HG03139 (cell line): ENCODE data around the gene CCBE1.

Experiments
- ATAC-seq: cut with Tn5 transposase; IDR thresholded peaks from one replicate; pipeline ENCODE4 v1.9.1; 2021; ENCODE audit not compliant: unreplicated experiment

The CCBE1 gene

DNA sequence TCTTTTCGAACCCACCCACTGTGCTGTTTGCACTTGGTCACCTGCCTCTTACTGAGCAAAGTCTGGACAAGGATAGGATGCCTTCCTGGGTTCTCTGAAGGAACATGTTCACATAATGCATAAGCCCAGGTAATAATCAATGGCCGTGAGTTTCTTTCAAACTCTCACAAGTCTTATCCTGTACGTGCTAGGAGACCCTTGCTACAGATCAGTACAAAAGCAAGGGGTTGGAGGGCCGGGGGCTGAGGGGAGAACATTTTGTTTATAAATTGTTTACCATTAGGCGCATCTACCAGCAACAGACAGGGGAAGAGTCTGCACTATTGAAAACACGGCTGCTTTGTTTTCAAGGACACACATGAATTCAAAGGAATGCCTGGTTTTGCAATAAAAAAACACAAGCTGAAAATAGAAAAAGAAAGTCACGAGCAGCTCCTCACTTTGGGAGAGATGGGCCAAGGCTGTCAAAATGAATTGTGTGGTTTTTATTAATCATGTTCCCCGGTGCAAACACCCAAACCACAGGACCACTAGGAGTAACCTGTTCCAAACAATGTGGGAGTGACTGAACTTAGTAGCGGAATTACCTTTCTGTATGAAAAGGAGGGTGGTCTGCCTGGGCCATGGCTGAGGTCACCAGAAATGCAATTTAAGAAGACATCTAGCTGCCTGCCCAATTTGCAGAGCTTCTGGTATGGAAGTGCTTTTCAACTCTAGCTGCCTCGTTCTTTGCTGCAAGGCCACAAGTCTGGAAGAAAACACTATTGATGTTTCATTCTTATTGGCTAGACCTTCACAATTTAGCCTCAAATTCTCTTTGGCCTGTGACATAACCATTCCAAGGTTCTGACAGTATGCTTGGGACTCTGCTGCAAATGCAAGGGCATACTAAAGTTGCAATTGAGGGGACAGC is 73.5 kb downstream of the CCBE1 start:
- no peak for ATAC-seq

DNA sequence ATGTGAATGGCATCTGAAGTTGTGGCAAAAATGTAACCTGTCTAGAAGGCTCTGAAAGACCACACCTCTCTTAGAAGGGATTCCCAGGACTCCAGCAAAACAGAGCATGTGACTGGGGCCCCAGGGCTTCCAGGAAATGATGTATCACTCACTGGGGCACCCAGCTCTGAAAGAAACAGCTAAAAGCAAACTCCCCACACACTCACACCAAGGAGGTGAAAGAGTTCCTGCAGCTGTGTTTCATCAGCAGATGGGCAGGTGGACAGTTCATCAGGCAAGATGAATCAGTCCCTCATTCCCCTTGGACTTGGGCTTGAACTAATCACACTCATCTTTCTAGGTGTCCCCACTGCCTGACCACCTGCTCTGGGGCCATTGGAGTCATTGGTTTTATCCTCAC is 76.2 kb downstream of the CCBE1 start:
- ATAC-seq = no peak

DNA sequence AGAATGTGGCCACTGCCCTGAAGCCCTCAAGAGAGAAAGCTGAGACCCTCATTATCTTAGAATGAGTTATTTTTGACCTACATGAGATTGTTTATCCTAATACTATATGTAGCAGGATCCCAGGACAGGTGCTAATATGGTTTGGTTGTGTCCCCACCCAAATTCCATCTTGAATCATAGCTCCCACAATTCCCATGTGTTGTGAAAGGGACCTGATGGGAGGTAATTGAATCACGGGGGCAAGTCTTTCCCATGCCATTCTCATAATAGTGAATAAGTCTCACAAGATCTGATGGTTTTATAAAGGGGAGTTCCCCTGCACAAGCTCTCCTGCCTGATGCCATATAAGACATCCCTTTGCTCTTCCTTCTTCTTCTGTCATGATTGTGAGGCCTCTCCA is 76.8 kb downstream of the CCBE1 start:
- ATAC-seq = no peak

DNA sequence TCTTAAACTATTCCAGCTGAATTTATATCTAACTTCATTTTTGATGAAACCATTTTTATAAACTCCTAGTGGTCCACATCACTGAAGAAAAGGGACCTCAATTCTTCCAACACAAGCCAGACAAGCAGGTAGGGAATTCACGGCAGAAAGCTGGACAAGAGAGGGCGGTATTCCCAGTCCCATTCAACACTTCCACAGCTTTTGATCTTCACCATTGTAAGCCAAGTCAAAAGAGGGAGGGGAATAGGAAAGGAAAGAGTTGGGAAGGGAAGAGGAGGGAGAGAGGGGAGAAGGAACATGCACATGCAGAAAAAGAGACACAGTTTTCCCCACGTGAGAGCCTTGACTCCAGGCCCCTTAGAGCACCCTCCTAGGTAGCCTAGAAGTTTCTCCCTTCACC is 77.4 kb downstream of the CCBE1 start:
- ATAC-seq = no peak

DNA sequence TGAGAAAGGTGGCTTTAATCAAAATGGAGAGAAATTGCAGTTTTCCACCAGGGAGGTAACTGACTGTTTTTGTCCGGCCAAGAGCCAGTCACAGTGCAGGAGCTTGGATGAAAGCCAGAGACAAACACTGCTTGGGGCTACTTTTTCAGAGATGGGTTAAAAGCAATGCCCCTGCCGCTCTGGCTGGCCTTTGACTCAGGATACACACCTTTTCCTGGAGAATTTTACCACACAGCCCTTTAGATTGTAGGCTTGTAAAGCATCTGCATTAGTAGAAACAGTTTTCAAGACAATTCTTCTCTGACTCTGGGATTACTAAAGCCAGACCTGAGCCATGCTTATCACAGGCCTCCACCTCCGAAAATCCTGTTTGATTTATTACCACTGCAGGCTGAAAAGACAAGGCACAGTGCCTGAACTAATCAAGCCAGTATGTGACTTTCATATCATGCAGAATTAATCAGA is 79.7 kb downstream of the CCBE1 start:
- ATAC-seq = no peak

DNA sequence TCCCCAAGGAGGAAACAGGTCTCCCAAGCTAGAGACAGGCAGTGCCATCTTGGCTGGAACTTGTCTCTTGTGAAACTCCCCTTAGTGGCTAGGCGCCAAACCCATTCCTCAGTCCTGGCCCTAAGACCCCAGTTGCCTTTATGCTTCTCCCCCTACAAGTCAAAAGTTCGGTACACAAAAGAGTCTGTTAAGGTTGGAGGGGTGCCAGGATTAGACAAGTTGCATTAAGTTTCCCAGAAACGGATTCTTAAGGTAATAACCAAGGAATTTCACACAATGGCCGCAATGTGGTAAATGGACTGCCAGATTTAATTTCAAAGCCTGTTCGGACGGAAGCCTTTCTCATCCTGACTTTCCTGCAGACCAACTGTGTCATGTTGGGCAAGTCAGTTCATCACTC is 80.7 kb downstream of the CCBE1 start:
- no peak for ATAC-seq

DNA sequence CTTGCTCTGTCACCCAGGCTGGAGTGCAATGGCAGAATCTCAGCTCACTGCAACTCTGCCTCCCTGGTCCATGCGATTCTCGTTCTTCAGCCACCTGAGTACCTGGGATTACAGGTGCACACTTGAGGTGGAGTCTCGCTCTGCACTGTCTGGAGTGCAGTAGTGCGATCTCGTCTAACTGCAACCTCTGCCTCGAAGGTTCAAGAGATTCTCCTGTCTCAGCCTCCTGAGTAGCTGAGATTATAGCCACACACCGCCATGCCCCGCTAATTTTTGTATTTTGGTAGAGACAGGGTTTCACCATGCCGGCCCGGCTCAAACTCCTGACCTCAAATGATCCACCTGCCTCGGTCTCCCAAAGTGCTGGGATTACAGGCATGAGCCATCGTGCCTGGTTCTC is 83.3 kb downstream of the CCBE1 start:
- no peak for ATAC-seq

DNA sequence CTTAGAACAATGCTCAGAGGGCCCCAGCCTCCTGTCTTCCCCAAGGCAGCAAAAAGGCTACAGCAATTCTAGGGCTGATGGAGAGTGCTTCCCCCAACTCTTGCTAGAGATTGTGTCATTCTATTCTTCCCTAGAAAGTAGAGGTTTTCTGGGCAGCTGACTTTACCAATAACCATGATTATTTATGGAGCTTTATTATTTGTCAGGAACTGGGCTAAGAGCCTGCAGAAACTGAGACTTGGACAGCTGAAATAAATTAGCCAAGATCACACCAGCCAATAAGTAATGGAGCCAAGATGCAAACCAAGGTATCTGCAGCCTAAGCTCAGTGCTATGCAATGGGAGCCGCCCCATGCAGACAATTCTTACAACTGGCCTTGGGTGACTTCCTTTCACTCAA is 84.8 kb downstream of the CCBE1 start:
- ATAC-seq = no peak

DNA sequence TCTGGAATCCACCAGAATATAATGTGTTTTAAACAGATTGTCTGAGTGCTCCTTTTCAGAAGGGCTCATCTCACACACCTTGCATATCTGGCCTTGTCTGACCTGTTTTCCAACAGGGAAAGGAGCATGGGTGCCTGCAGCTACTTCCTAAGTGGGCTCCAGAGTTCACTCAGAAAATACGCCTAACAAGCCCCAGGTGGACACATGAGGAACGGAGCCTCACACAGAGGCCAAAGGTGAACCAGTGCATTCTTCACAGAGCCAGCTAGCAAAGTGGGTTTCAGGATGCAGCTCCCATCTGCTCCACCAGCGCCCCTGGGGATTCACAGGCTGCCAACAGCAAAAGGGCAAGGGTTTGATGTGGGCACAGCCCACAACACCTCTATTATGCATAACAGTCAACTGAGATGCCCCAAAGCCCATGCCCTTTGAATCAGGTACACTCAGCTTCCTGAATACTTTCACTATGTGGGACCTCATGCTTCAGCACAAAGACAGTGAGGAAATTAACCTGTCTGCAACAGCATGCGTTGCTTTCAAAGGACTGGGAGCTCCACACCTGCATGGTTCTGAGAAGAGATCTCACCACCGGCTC is 86.6 kb downstream of the CCBE1 start:
- no peak for ATAC-seq

DNA sequence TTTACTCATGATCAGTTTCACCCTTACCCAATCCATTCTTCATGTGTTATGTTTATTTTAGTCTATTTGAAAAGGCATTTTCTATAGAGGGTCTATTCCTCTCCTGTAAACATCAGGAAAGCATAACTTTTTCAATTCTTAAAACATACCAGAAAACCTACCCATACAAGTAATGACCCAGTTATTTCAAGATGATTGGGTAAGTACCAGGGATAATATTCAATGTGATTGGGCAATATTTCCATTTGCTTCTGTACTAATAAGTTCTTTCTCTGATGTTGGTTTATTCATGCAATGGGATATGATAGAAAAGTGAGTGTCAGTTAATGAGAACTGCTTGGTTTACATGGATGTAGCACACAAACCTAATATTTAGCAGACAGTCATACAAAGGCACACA is 87.6 kb downstream of the CCBE1 start:
- ATAC-seq = no peak

DNA sequence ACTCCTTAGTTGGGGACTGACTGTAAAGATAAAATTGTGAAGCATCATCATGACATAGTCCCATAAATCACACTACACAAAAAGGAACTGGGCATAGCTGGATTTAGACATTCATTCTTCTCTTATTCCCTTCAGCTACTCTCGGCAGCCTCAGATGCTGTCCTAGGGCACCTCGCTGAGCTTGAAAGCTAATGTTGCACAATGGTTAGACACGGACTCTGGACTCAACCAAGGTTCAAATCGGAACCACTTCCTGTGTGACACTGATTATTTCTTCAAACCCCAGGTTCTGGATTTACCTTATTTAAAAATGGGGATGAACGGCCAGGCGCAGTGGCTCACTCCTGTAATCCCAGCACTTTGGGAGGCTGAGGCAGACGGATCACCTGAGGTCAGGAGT is 89.8 kb downstream of the CCBE1 start:
- ATAC-seq = no peak

DNA sequence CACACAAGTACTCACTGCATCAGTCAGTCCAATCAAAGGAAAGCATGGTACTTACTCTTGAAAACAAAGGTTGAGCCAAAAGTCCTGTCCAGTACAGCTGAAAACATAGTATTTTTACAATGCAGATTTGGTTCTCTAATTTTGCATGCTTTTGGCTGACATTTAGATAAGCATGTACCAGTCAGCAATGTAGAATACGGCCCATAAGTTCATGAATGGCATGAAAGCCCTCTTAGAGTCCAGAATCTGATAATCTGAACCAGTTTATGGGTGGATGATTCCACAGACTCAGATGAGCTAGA is 90.2 kb downstream of the CCBE1 start:
- ATAC-seq = no peak

DNA sequence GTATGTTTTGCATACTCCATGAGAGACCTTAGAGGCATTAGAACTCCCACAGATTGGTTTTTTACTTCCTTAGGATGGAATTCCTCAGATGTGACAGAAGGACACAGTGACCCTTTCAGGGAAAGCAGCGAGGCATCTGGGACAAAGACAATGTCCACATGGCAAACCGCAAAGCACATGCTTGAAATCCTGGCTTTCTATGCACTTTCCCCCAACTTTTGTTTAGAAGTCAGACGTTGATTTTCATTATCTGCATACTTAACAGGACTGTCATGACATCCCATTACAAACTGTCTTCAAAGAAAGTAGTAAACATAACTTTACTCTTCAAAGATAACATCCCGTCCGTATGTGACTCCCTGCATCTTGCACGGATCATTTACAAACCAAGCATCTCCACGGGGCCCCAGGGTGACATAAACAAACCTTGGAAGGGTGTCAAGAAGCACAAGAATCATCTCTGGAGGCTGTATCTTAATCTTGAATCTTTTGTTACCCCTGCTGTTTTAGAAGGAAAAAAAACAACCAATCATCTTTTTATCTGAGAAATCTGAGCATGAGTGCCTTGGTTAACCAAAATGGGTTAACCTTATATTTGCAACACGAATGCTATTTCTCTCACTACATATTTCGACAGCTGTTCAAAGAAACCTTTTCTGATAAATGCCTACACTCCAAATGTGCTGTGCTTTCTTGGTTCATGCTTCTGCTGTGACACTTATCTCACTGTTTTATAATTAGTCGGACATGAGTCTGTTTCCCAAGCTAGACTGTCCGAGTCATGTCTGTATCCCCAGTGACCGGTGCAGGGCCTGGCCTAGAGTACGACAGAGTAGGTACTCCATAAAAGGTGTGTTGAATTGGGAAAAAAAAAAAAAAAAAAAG is 90.8 kb downstream of the CCBE1 start:
- no peak for ATAC-seq

DNA sequence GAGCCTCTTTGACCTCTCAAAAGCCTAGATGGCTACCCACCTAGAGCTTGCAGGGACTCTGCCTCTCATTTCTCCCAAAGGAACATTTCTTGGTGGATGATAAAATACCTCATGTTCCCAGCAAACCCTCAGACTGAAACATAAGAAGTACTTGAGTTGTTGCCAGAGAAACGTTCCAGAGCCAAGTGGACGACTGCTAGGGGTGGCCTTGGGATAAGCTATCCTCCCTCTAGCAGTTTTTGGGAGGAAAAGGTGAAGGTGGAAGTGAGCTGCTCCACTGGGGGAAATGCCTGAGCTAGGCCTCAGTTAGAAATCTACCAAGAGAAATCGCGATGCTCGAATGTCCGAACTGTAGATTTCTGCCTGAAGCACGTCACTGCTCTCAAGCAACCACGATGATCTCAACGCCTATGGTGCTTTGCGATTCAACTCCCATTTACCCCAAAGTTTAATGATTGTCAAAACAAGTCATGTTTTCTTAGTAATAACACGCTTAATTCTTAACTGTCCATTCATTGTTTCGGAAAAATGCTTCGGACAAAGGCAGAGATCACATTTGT is 91.5 kb downstream of the CCBE1 start:
- ATAC-seq = no peak

DNA sequence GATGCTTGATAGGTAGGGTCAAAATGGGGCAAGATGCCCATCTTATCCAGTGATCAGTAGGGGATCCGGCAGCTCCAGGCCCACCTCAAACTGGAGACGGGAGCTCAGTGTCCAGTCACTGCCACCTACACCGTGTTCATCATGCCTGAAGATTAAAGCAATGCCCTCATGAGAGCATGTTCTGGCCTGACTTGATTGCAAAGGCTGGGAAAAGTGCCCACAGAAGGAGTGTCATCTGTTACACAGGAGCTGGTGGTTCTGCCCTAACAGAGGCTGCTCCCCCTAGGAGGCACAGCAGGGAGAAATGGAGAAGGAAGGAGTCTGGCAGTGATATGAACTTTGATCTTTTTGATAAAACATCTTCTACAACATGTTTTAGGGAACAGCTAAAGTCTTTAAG is 92.3 kb downstream of the CCBE1 start:
- no peak for ATAC-seq

DNA sequence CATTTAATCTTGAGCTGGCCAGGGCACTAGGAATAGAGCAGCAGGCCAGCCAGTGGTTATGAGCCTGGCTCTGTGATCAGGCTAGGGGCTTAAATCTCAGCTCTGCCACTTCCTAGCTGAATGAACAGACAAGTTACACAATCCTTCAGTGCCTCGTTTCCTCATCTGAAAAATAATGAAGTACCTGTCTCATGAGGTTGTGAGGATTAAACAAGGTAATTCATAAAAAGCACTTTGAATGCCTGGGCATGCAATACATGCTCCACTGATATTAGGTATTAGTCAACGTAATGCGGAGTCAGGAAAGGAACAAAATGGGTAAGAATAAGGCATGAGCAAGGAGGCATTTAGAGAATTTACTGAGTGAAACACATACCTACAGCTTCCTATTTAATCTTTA is 100.2 kb downstream of the CCBE1 start:
- ATAC-seq = no peak

DNA sequence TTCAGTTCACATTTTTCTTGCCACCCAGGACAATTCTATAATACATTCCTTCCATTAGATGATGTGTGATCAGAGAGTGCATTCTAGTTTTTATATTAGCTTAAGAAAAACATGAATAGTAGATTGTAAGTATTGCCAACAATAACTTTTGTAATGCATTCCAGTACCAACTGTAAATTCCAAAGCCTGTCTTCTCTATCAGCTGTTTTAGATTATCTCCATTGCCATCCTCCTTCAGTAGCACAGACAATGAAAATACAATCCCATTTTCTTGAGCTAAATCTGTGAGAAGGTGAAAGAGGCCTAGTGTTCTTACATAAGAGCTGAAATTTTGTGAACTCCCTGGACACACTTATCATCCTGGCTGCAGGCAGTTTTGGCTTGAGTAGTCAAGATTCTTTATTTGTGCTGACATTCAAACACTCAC is 103.9 kb downstream of the CCBE1 start:
- no peak for ATAC-seq

DNA sequence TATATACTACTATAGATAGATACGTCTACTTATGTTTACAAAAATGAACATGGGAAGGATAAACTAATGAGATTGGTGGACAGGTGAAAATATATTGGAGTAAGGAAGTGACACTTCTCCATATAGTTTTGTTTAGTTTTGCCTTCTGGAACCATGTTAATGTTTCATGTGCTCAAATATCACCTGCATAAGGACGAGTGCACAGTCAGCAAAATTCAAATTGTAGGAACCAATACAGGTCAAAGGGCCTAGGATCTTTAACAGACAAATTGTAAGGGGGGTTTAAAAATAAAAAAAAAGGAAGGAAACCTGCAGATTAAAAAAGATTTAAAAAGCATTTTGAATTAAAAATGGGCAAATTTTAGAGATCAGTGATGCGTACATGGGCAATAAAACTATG is 104.6 kb downstream of the CCBE1 start:
- no peak for ATAC-seq

DNA sequence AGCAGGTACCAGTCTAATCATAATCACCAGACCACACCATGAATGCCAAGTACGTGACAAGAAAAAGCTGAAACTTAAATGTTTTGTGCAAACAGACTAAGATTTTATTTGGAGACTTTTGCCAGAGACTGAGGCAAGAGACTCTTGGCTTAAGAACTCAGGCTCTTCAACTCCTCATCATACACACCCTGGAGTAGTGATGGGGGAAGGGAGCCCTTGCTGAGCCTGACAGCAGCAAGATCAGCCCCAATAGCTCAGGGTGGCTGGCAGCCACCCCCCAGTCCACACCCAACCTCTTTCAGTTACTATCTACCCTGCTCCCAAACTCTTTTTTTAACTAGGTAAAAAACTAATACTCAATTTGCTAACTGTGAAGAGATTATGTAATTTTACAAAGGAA is 114.8 kb downstream of the CCBE1 start:
- ATAC-seq = no peak

DNA sequence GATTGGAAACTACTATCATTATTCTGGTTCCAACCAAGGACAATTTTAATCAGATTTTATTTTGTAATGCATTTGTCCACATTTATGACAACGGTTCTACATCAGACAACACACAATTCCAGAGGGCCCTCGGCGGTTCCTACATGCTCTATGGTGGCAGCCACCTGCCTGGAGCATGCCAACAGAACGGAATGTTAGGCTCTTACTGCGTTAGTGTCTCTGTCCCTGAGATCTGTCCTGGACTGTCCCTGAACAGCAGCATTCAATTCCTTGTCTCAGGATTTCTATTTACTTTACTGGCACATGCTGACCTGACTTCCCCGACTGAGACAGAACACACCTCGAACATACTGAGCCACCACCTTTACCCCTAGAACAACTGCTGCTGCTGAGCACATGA is 117.7 kb downstream of the CCBE1 start:
- no peak for ATAC-seq

DNA sequence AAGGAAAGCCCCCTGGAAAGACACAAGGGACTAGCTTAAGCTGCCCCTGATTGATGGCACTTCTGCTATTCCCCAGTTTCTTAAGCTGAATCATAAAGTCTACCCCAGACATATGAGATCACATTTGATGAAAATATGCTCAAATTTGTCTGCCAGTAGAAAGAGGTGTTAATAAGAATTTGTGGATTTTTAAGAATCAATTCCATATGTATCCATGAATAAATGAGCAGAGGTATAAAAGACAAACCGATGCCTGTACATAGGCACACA is 119.9 kb downstream of the CCBE1 start:
- ATAC-seq = no peak
